Right ventricle myocardium superior (tissue), 1 donor: ENCODE results near the gene TULP4. TPM values are rescaled to one million over a fixed set of nuclear protein-coding genes. Genes with fewer than 3 reads are reported as not detected.
"Not testable (repeated sequence)": the region's sequence is repeated elsewhere in the genome, so short reads cannot be mapped to it uniquely, and the experiment has no call there.

Experiments
- ATAC-seq: fragments of 200-7000 bp; cut with Tn5 transposase; one replicate; pipeline ENCODE4 v1.9.1; 2020; ENCODE audit warnings: mild to moderate bottlenecking; ENCODE audit not compliant: poor library complexity
- DNase-seq: peaks from one replicate; pipeline ENCODE4 v3.0.0-alpha.2; 2020
- intact Hi-C: fragments of 100-400 bp; cut with DNase I; formaldehyde crosslinking; loops from one replicate; pipeline ENCODE4 v1.11.2; 2022
- total RNA-seq: library from RNA; stranded (reverse); fragmentation: NEBNext Ultra II Directional; extraction: Animal tissue kit (Norgen Biotek cat#: 25700); gene quantifications from one replicate; pipeline ENCODE4 v1.2.1, GENCODE V29; 2021
- donor health status: DM: no; HTN: yes; CAD: no; lungs with severe emphysema.

TULP4 gene
- total RNA-seq, 1 donor from 2014 or later, result 98.2 TPM

GRCh38 chr6:158405321-158405831 is 93.1 kb downstream of the TULP4 start:
- DNase-seq, intact Hi-C loops, ATAC-seq: not testable (repeated sequence)

GRCh38 chr6:158405933-158406332 is 93.7 kb downstream of the TULP4 start:
- intact Hi-C loops, result no loop called here
- no peak for DNase-seq
- ATAC-seq, result no peak

- no peak for DNase-seq
- intact Hi-C loops, result no loop called here
- ATAC-seq, result no peak
Measured at GRCh38 chr6:158406736-158407135, 94.5 kb downstream of the TULP4 start.

- ATAC-seq (no peak), DNase-seq (no peak)
- intact Hi-C loops, result no loop called here
Measured at GRCh38 chr6:158408013-158408412, 95.7 kb downstream of the TULP4 start.

- ATAC-seq (peak; percentile 88), DNase-seq (peak; percentile 84)
- intact Hi-C loops, result no loop called here
Measured at GRCh38 chr6:158408552-158409130, 96.4 kb downstream of the TULP4 start.

- ATAC-seq, result peak; percentile 89
- intact Hi-C loops, result no loop called here
- peak; percentile 49 for DNase-seq
Measured at GRCh38 chr6:158409451-158409850, 97.2 kb downstream of the TULP4 start.

- ATAC-seq (no peak), DNase-seq (no peak)
- intact Hi-C loops, result no loop called here
Measured at GRCh38 chr6:158410784-158411183, 98.5 kb downstream of the TULP4 start.

GRCh38 chr6:158411998-158412397 is 99.7 kb downstream of the TULP4 start:
- no peak for ATAC-seq
- intact Hi-C loops, result no loop called here
- DNase-seq, result no peak

- intact Hi-C loops, result no loop called here
- DNase-seq (no peak), ATAC-seq (no peak)
Measured at GRCh38 chr6:158413028-158413427, 100.8 kb downstream of the TULP4 start.

GRCh38 chr6:158413814-158414565 is 101.7 kb downstream of the TULP4 start:
- ATAC-seq (no peak), DNase-seq (no peak)
- intact Hi-C loops, result no loop called here

GRCh38 chr6:158414851-158415262 is 102.6 kb downstream of the TULP4 start:
- intact Hi-C loops, result no loop called here
- DNase-seq, result no peak
- ATAC-seq, result no peak

- intact Hi-C loops, result no loop called here
- ATAC-seq (no peak), DNase-seq (no peak)
Measured at GRCh38 chr6:158415666-158416065, 103.4 kb downstream of the TULP4 start.

- intact Hi-C loops, result no loop called here
- DNase-seq, result no peak
- ATAC-seq, result no peak
Measured at GRCh38 chr6:158416883-158417759, 104.9 kb downstream of the TULP4 start.

GRCh38 chr6:158417760-158418098 is 105.5 kb downstream of the TULP4 start:
- ATAC-seq, result no peak
- intact Hi-C loops, result no loop called here

GRCh38 chr6:158418501-158418900 is 106.2 kb downstream of the TULP4 start:
- intact Hi-C loops, result no loop called here
- no peak for ATAC-seq
- DNase-seq, result no peak

More at GRCh38 chr6:158417760-158418098, 105.5 kb downstream of the TULP4 start:
- no peak for DNase-seq

- DNase-seq, result no peak
- no peak for ATAC-seq
- intact Hi-C loops, result no loop called here
Measured at GRCh38 chr6:158419339-158419909, 107.2 kb downstream of the TULP4 start.

- ATAC-seq (no peak), DNase-seq (no peak)
- intact Hi-C loops, result no loop called here
Measured at GRCh38 chr6:158421381-158421780, 109.1 kb downstream of the TULP4 start.

- intact Hi-C loops, result no loop called here
- no peak for ATAC-seq
- DNase-seq, result no peak
Measured at GRCh38 chr6:158422629-158423238, 110.5 kb downstream of the TULP4 start.

GRCh38 chr6:158431036-158431435 is 118.8 kb downstream of the TULP4 start:
- intact Hi-C loops, result no loop called here
- no peak for DNase-seq
- no peak for ATAC-seq
